Natural killer cell (primary cell): ENCODE measurements around the gene C1QB. TPM values are rescaled to one million over a fixed set of nuclear protein-coding genes. Genes with fewer than 3 reads are reported as not detected.
A peak's percentile ranks its signal among the peaks of the same experiment; 100 is the strongest.

Experiments used
- ATAC-seq, 3 donors: fragments of 150-1000 bp in 2 of 3; fragments of 200-7000 bp in 1 of 3; cut with Tn5 transposase; 1 replicate in 1 of 3; 2 replicates in 2 of 3; pipeline ENCODE4 v1.10.0; 2021; ENCODE audit warnings: mild to moderate bottlenecking in 2 of 3, moderate library complexity in 2 of 3
- DNase-seq, 2 donors: peaks; one replicate each; pipeline versions ENCODE4 v3.0.0 to v3.0.0-alpha.2; 2013 to 2021; ENCODE audit warnings: mixed read lengths in 1 of 2
- H3K27ac ChIP-seq: one replicate; pipeline ENCODE4 v1.5.1; 2013; ENCODE audit warnings: mild to moderate bottlenecking, low read length
- H3K27me3 ChIP-seq: one replicate; pipeline ENCODE4 v1.6.1; 2013; ENCODE audit warnings: low read length; ENCODE audit not compliant: control insufficient read depth, insufficient read depth
- H3K36me3 ChIP-seq: one replicate; pipeline ENCODE4 v1.6.1; 2013; ENCODE audit warnings: low read length; ENCODE audit not compliant: control insufficient read depth, insufficient read depth
- H3K4me1 ChIP-seq: one replicate; pipeline ENCODE4 v1.6.1; 2013; ENCODE audit warnings: low read length; ENCODE audit not compliant: control insufficient read depth, insufficient read depth
- H3K4me3 ChIP-seq: one replicate; pipeline ENCODE4 v1.5.1; 2013; ENCODE audit warnings: low read length
- H3K9me3 ChIP-seq: one replicate; pipeline ENCODE4 v1.6.1; 2013; ENCODE audit warnings: low read length; ENCODE audit not compliant: control insufficient read depth, insufficient read depth
- H3K27ac Mint-ChIP-seq, 2 donors: one replicate each; pipeline ENCODE4 v1.8.0; 2022; ENCODE audit warnings: mild to moderate bottlenecking in 2 of 2, mixed read lengths in 2 of 2, moderate library complexity in 1 of 2
- H3K27me3 Mint-ChIP-seq, 2 donors: one replicate each; pipeline ENCODE4 v1.8.0; 2022; ENCODE audit warnings: low read depth in 2 of 2, mixed read lengths in 2 of 2
- H3K36me3 Mint-ChIP-seq: one replicate; pipeline ENCODE4 v1.8.0; 2022; ENCODE audit warnings: mixed read lengths
- H3K4me1 Mint-ChIP-seq, 2 donors: one replicate each; pipeline ENCODE4 v1.8.0; 2022; ENCODE audit warnings: mixed read lengths in 2 of 2
- H3K4me3 Mint-ChIP-seq: one replicate; pipeline ENCODE4 v1.8.0; 2022; ENCODE audit warnings: mild to moderate bottlenecking, moderate library complexity, mixed read lengths
- H3K9me3 Mint-ChIP-seq, 2 donors: one replicate each; pipeline ENCODE4 v1.8.0; 2022; ENCODE audit warnings: mixed read lengths in 2 of 2
- CTCF ChIP-seq: fragments of 200-600 bp; IDR thresholded peaks from one replicate; pipeline ENCODE4 v1.8.0; 2022; ENCODE audit warnings: antibody characterized with exemption
- WGBS: methylation state at CpG from one replicate; pipeline ENCODE4 v1.1.7; 2013; ENCODE audit warnings: missing lambda C conversion rate; ENCODE audit not compliant: insufficient coverage; 5-methylcytosine and 5-hydroxymethylcytosine counted together
- intact Hi-C: fragments of 100-400 bp; cut with micrococcal nuclease; formaldehyde crosslinking; loops from one replicate; pipeline ENCODE4 v1.14.2; 2022
- total RNA-seq, 4 donors: library from RNA; stranded (reverse); fragments of 120-200 nt in 1 of 4; gene quantifications; one replicate each; pipeline versions ENCODE4 v1.2.3 to v1.2.4, GENCODE V29; 2013 to 2022

Gene C1QB
- total RNA-seq, 3 donors from 2014 or later (not counting 1 experiment from before 2014, with no cell fraction given), result 0.70 to 1.3 TPM; not detected in 1

- Histone ChIP-seq H3K4me1 (peaks cover 4% of the 10 kb centered on the region), H3K9me3 (no peaks in the 10 kb centered on the region), H3K4me3 (no peak overlapping the region), H3K27me3 (no peaks in the 10 kb centered on the region), H3K27ac (no peak overlapping the region), H3K36me3 (no peaks in the 10 kb centered on the region)
- no peak for TF ChIP-seq CTCF
- no peaks in the 10 kb centered on the region for H3K4me1 Mint-ChIP-seq
- peaks cover 0 to 3% of the 10 kb centered on the region in 2 donors for H3K27me3 Mint-ChIP-seq
- DNase-seq (no peak), ATAC-seq (no peak)
- WGBS, result 69% methylated on average over 7 of the region's 7 CpGs
- no peaks in the 10 kb centered on the region for H3K36me3 Mint-ChIP-seq
- intact Hi-C loops, result no loop called here
- no peak overlapping the region for H3K27ac Mint-ChIP-seq
- no peaks in the 10 kb centered on the region for H3K9me3 Mint-ChIP-seq
- H3K4me3 Mint-ChIP-seq, result no peak overlapping the region
These were observed 7.1 kb upstream of the C1QB start for GRCh38 chr1:22645931-22646330.

- peaks cover 4% of the 10 kb centered on the region for H3K4me1 ChIP-seq
- H3K27me3 Mint-ChIP-seq, result peaks cover 0 to under 1% of the 10 kb centered on the region in 2 donors
- no peak overlapping the region for H3K4me3 Mint-ChIP-seq
- H3K4me1 Mint-ChIP-seq, result no peaks in the 10 kb centered on the region
- no CpG with 5 or more reads among the region's 1 CpG for WGBS
- intact Hi-C loops, result no loop called here
- DNase-seq (no peak), ATAC-seq (no peak)
- no peak overlapping the region for H3K27ac Mint-ChIP-seq
- no peak for TF ChIP-seq CTCF
- no peaks in the 10 kb centered on the region for H3K27me3 ChIP-seq
- H3K4me3 ChIP-seq, result no peak overlapping the region
- no peaks in the 10 kb centered on the region for H3K9me3 Mint-ChIP-seq
- no peaks in the 10 kb centered on the region for H3K36me3 Mint-ChIP-seq
- H3K36me3 ChIP-seq, result no peaks in the 10 kb centered on the region
- H3K27ac ChIP-seq, result no peak overlapping the region
- H3K9me3 ChIP-seq, result no peaks in the 10 kb centered on the region
These were observed 6.7 kb upstream of the C1QB start for GRCh38 chr1:22646384-22646783.

GRCh38 chr1:22650089-22650693, 2.8 kb upstream of the C1QB start:
- Mint-ChIP-seq H3K9me3 (no peaks in the 10 kb centered on the region), H3K4me1 (no peaks in the 10 kb centered on the region), H3K27ac (no peak overlapping the region), H3K4me3 (no peak overlapping the region), H3K27me3 (peaks cover 0 to 2% of the 10 kb centered on the region in 2 donors), H3K36me3 (no peaks in the 10 kb centered on the region)
- no peak for DNase-seq
- Histone ChIP-seq H3K27me3 (no peaks in the 10 kb centered on the region), H3K4me1 (no peaks in the 10 kb centered on the region), H3K27ac (no peak overlapping the region), H3K9me3 (no peaks in the 10 kb centered on the region), H3K4me3 (no peak overlapping the region), H3K36me3 (no peaks in the 10 kb centered on the region)
- intact Hi-C loops, result no loop called here
- WGBS, result 95% methylated on average over 13 of the region's 13 CpGs
- TF ChIP-seq CTCF, result no peak
- peak in 1 of 3 donors; percentile 14 for ATAC-seq
